Brain microvascular endothelial cell (primary cell): Measurements from ENCODE around the gene KANSL3.

Experiments used
- DNase-seq: peaks from one replicate; pipeline ENCODE4 v3.0.0-alpha.2; 2020
- H3K27ac ChIP-seq: fragments of 250-450 bp; sonication (Bioruptor Pico); 2 replicates; pipeline ENCODE4 v1.5.1; 2020; ENCODE audit warnings: mild to moderate bottlenecking, moderate library complexity
- H3K27me3 ChIP-seq: fragments of 250-450 bp; sonication (Bioruptor Pico); replicated peaks from 2 replicates; pipeline ENCODE4 v1.5.1; 2020; ENCODE audit warnings: mild to moderate bottlenecking
- H3K36me3 ChIP-seq: fragments of 250-450 bp; sonication (Bioruptor Pico); replicated peaks from 2 replicates; pipeline ENCODE4 v1.5.1; 2020; ENCODE audit warnings: mild to moderate bottlenecking
- H3K4me3 ChIP-seq: 2 replicates; pipeline ENCODE4 v1.5.1; 2011; ENCODE audit warnings: low read depth, mild to moderate bottlenecking, control low read depth, low read length, moderate library complexity
- CTCF ChIP-seq: IDR thresholded peaks from 2 replicates; pipeline ENCODE4 v1.5.1; 2011; ENCODE audit warnings: low read depth, mild to moderate bottlenecking, moderate library complexity, low read length, control low read depth, inconsistent platforms; ENCODE audit errors: missing control alignments
- in situ Hi-C: cut with HindIII; loops from 2 replicates; pipeline ENCODE4 v1.10.0; 2017; ENCODE audit warnings: low sequenced_read_pairs, low pct_ligation_motif_present

KANSL3 gene

DNA sequence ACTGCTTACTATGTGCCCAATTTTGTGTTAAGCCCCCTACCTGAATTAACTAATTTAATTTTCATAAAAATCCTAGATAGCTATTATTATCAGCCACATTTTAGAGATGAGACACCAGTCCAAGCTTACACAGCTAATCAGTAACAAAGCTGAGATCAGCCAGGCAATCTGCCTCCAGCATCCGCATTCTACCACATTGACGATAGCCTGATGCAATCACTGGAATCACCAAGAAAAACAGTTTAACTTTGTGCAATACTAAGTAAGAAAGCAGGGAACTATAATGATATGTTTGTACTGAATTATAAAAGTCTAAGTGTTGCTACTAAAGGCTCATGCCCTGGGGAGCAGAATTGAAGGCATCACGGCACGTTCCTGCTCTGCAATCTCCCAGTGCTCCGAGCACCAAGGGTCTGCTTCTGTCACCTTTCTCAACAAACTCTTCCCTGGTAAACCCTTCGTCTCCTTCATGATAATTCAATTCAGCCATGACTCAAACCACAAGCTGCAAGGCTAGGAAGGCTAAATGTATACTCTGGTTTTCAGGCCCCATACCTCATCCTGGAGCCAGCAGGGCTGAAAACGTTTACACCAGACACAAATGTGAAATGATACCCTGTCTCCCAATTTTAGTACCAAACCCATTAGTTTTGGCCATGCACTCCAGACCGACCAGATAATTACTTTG is 19.4 kb downstream of the KANSL3 start:
- peaks cover 16% of the 10 kb centered on the region for H3K36me3 ChIP-seq
- TF ChIP-seq CTCF: no peak
- no peak for DNase-seq
- H3K4me3 ChIP-seq: no peak overlapping the region
- H3K27me3 ChIP-seq: no peaks in the 10 kb centered on the region
- H3K27ac ChIP-seq: peak overlapping the region; percentile 31
- in situ Hi-C loops: no loop called here

GRCh38 chr2:96617012-96617411 is 21.1 kb downstream of the KANSL3 start:
- Histone ChIP-seq H3K36me3 (peaks cover 30% of the 10 kb centered on the region), H3K27me3 (no peaks in the 10 kb centered on the region), H3K27ac (peak overlapping the region; percentile 32), H3K4me3 (no peak overlapping the region)
- no peak for DNase-seq
- in situ Hi-C loops: no loop called here
- TF ChIP-seq CTCF: no peak

DNA sequence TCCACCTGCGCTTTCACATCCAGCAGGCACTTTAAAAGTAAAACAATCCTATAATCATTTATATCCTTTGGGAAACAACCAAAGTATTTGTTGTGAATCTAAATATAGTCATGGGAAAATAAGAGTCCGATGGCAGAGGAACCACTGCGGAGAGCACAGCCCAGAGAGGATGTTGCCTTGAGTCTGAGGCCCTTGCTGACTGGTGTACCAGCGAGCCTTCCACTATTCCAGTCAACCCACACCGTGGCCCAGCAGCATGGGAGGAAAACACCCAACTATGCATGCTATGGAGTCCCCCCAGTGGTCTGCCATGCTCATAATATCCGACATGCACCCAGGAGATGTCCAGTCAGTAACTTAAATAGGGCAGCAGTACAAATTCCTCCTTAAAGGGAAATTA is 21.6 kb downstream of the KANSL3 start:
- TF ChIP-seq CTCF: no peak

GRCh38 chr2:96616128-96616527 is 22.0 kb downstream of the KANSL3 start:
- DNase-seq: no peak
- peaks cover 34% of the 10 kb centered on the region for H3K36me3 ChIP-seq
- no peak overlapping the region for H3K27ac ChIP-seq
- no peak for TF ChIP-seq CTCF
- H3K4me3 ChIP-seq: no peak overlapping the region
- in situ Hi-C loops: no loop called here
- H3K27me3 ChIP-seq: no peaks in the 10 kb centered on the region

More for the DNA sequence above, 21.6 kb downstream of the KANSL3 start:
- Histone ChIP-seq H3K27me3 (no peaks in the 10 kb centered on the region), H3K27ac (no peak overlapping the region), H3K4me3 (no peak overlapping the region), H3K36me3 (peaks cover 30% of the 10 kb centered on the region)
- DNase-seq: no peak
- in situ Hi-C loops: no loop called here

DNA sequence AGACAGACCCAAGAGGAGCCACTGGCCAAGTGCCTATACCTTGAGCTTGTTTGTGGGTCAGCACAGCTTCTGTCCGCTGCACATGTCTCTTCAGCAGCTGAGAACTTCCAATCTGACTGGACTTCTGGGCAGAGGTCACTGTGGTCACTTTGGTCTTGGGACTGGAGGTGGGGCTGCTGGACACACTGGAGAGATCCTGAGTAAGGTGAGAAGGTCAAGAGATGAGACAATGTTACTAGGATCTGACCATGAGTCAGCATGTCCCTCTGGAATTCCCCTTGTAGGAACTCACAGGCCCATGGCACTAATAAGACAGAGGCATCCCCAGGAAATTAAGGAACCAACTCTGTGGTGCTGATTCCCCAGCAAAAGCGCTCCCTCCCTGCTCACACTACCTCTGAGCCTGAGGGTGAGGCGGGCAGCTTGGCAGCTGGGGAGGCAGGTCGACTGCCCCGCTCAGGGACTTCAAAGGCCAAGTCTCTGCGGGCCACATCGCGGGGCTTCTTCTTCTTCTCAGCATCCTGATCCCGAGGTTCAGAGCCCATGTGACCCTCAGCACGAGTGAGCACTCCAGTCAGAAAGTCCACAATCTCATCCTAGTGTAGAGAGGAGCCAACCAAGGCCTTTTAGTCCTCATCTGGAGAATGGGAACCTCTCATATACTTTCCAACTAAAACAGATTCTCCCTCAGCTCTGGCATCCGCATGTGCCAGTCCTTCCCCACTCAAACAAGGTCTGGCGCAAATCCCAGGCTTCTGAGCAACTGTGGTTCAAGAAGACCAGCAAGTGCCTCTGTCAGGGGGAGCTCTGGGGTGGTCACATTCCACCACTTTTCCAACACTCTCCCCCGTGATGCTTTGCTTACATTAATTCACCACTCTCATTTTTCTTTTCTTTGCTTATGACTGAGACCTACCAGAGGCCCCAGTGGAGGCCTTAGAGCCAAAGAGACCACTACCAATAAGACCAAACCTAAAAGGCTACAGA is 29.4 kb downstream of the KANSL3 start:
- H3K4me3 ChIP-seq: no peak overlapping the region
- no peak overlapping the region for H3K27ac ChIP-seq
- peaks cover 79% of the 10 kb centered on the region for H3K36me3 ChIP-seq
- H3K27me3 ChIP-seq: no peaks in the 10 kb centered on the region
- peak; percentile 35 for DNase-seq
- TF ChIP-seq CTCF: no peak
- in situ Hi-C loops: no loop called here
